Neural cell (in vitro differentiated cells): ENCODE results near the gene SLC5A5.

ENCODE experiments used
- EP300 ChIP-seq: fragments of 450-650 bp; conservative IDR thresholded peaks from 2 replicates; pipeline ENCODE4 v1.6.1; 2014; ENCODE audit warnings: antibody characterized with exemption, mild to moderate bottlenecking, moderate library complexity; ENCODE audit not compliant: poor library complexity, severe bottlenecking
- EZH2 ChIP-seq: fragments of 200-600, 300-800 bp; shearing (Covaris generic), sonication (generic); IDR thresholded peaks from 2 replicates; pipeline ENCODE4 v1.6.1; 2014; ENCODE audit warnings: antibody characterized with exemption, low read length, borderline replicate concordance, mild to moderate bottlenecking; ENCODE audit not compliant: insufficient read depth, poor library complexity, severe bottlenecking
- SMC3 ChIP-seq: fragments of 450-650 bp; conservative IDR thresholded peaks from 2 replicates; pipeline ENCODE4 v1.6.1; 2014; ENCODE audit warnings: antibody characterized with exemption, mild to moderate bottlenecking, moderate library complexity; ENCODE audit not compliant: poor library complexity
- TAF1 ChIP-seq: IDR thresholded peaks from 2 replicates; pipeline ENCODE4 v1.6.1; 2012; ENCODE audit warnings: low read depth
- TF ChIP-seq, protein P1 (sequence below): fragments of 450-650 bp; IDR thresholded peaks from 2 replicates; pipeline ENCODE4 v1.5.1; 2014; ENCODE audit warnings: antibody characterized with exemption, mild to moderate bottlenecking, moderate library complexity; ENCODE audit not compliant: poor library complexity, severe bottlenecking

- TF ChIP-seq TAF1 (no peak), EP300 (no peak), EZH2 (no peak), SMC3 (no peak)
- TF ChIP-seq, protein P1, sequence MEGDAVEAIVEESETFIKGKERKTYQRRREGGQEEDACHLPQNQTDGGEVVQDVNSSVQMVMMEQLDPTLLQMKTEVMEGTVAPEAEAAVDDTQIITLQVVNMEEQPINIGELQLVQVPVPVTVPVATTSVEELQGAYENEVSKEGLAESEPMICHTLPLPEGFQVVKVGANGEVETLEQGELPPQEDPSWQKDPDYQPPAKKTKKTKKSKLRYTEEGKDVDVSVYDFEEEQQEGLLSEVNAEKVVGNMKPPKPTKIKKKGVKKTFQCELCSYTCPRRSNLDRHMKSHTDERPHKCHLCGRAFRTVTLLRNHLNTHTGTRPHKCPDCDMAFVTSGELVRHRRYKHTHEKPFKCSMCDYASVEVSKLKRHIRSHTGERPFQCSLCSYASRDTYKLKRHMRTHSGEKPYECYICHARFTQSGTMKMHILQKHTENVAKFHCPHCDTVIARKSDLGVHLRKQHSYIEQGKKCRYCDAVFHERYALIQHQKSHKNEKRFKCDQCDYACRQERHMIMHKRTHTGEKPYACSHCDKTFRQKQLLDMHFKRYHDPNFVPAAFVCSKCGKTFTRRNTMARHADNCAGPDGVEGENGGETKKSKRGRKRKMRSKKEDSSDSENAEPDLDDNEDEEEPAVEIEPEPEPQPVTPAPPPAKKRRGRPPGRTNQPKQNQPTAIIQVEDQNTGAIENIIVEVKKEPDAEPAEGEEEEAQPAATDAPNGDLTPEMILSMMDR = no peak
Observed at GRCh38 chr19:17860331-17860992, 11.3 kb upstream of the SLC5A5 start.
